H1 (cell line): ENCODE data around the gene OR2V2. TPM values are rescaled to one million over a fixed set of nuclear protein-coding genes. Genes with fewer than 3 reads are reported as not detected.

Experiments
- ASH2L ChIP-seq: fragments of 200-600, 300-600 bp; sonication (generic); IDR thresholded peaks from one replicate; pipeline ENCODE4 v1.7.1; 2017; ENCODE audit warnings: low read length
- EGR1 ChIP-seq: IDR thresholded peaks from 2 replicates; pipeline ENCODE4 v1.6.1; 2011; ENCODE audit warnings: low read depth, low read length, borderline replicate concordance
- GTF2F1 ChIP-seq: IDR thresholded peaks from 2 replicates; pipeline ENCODE4 v1.6.1; 2012; ENCODE audit warnings: low read depth, low read length, improper control_type of control experiment, borderline replicate concordance
- HDAC2 ChIP-seq, 2 experiments: fragments of 300-600 bp in 1 of 2; sonication (generic) in 1 of 2; IDR thresholded peaks; 2 replicates each; pipeline ENCODE4 v1.6.1; 2011 to 2012; ENCODE audit warnings: low read depth in 2 of 2, low read length in 2 of 2, mild to moderate bottlenecking in 2 of 2, moderate library complexity in 2 of 2, borderline replicate concordance in 1 of 2, inconsistent platforms in 1 of 2
- JUN ChIP-seq: IDR thresholded peaks from 2 replicates; pipeline ENCODE4 v1.6.1; 2011; ENCODE audit warnings: low read depth, mild to moderate bottlenecking, improper control_type of control experiment, low read length
- JUND ChIP-seq: IDR thresholded peaks from 2 replicates; pipeline ENCODE4 v1.6.1; 2011; ENCODE audit warnings: mild to moderate bottlenecking, improper control_type of control experiment, low read length
- KDM1A ChIP-seq: fragments of 200-600, 300-600 bp; sonication (generic); IDR thresholded peaks from 2 replicates; pipeline ENCODE4 v1.7.1; 2016; ENCODE audit warnings: mild to moderate bottlenecking, low read length, borderline replicate concordance
- MAFK ChIP-seq: IDR thresholded peaks from 2 replicates; pipeline ENCODE4 v1.6.1; 2012; ENCODE audit warnings: low read depth, mild to moderate bottlenecking, improper control_type of control experiment, low read length
- POLR2A ChIP-seq, 2 experiments: IDR thresholded peaks; 1 replicate in 1 of 2; 2 replicates in 1 of 2; pipeline ENCODE4 v1.6.1; 2011; ENCODE audit warnings: low read depth in 2 of 2, low read length in 2 of 2, mild to moderate bottlenecking in 2 of 2; ENCODE audit errors: control extremely low read depth in 1 of 2
- RAD21 ChIP-seq, 2 experiments: IDR thresholded peaks in 1 of 2; conservative IDR thresholded peaks in 1 of 2; 2 replicates each; pipeline ENCODE4 v1.6.1; 2011; ENCODE audit warnings: low read depth in 2 of 2, low read length in 2 of 2, improper control_type of control experiment in 1 of 2, inconsistent platforms in 1 of 2, mild to moderate bottlenecking in 1 of 2, moderate library complexity in 1 of 2
- RFX5 ChIP-seq: IDR thresholded peaks from 2 replicates; pipeline ENCODE4 v1.6.1; 2011; ENCODE audit warnings: low read depth, low read length, improper control_type of control experiment, borderline replicate concordance
- RNF2 ChIP-seq: fragments of 200-900, 300-1000 bp; sonication (generic); IDR thresholded peaks from 2 replicates; pipeline ENCODE4 v1.7.1; 2016; ENCODE audit warnings: borderline replicate concordance, low read depth, mild to moderate bottlenecking, antibody characterized with exemption, low read length; ENCODE audit not compliant: poor library complexity, severe bottlenecking; ENCODE audit errors: missing control alignments
- SIN3A ChIP-seq, 2 experiments: IDR thresholded peaks in 1 of 2; conservative IDR thresholded peaks in 1 of 2; 2 replicates each; pipeline ENCODE4 v1.6.1; 2011 to 2012; ENCODE audit warnings: low read length in 2 of 2, improper control_type of control experiment in 1 of 2, low read depth in 1 of 2, mild to moderate bottlenecking in 1 of 2
- SP1 ChIP-seq: IDR thresholded peaks from 2 replicates; pipeline ENCODE4 v1.6.1; 2011; ENCODE audit warnings: low read depth, low read length
- TAF7 ChIP-seq: optimal IDR thresholded peaks from 2 replicates; pipeline ENCODE3; 2011; ENCODE audit warnings: low read depth, mild to moderate bottlenecking, inconsistent platforms, low read length, moderate library complexity, borderline replicate concordance
- TEAD4 ChIP-seq: IDR thresholded peaks from 2 replicates; pipeline ENCODE4 v1.6.1; 2012; ENCODE audit warnings: low read depth, low read length, inconsistent platforms, mixed read lengths
- YY1 ChIP-seq: IDR thresholded peaks from 2 replicates; pipeline ENCODE4 v1.6.1; 2011; ENCODE audit warnings: low read depth, mild to moderate bottlenecking, low read length
- polyA plus RNA-seq, 7 experiments: library from polyadenylated mRNA; depleted of rRNA in 3 of 7; stranded (reverse) in 5 of 7; unstranded in 2 of 7; fragments of >200 nt in 5 of 7; fragments of 200-250 nt in 2 of 7; gene quantifications; 1 replicate in 5 of 7; 2 replicates in 1 of 7; 4 replicates in 1 of 7; pipeline versions ENCODE4 v1.2.1 to v1.2.3, GENCODE V29; 2011 to 2013; ENCODE audit warnings: missing spikeins in 2 of 7, mixed read lengths in 2 of 7
- total RNA-seq: library from RNA; stranded (reverse); fragmentation: NEBNext Ultra II Directional; extraction: Animal tissue kit (Norgen Biotek cat#: 25700); gene quantifications from 2 replicates; pipeline ENCODE4 v1.2.1, GENCODE V29; 2021
- TF ChIP-seq, protein P1 (sequence below): IDR thresholded peaks from 2 replicates; pipeline ENCODE4 v1.6.1; 2012; ENCODE audit warnings: low read length, inconsistent platforms
- TF ChIP-seq, protein P2 (sequence below): IDR thresholded peaks from 2 replicates; pipeline ENCODE4 v1.6.1; 2011; ENCODE audit warnings: low read length, improper control_type of control experiment
- TF ChIP-seq, protein P3 (sequence below): IDR thresholded peaks from 2 replicates; pipeline ENCODE4 v1.6.1; 2012; ENCODE audit warnings: inconsistent platforms

Gene OR2V2
- total and polyA plus RNA-seq, 2 of the 8 experiments (the other 6 are each of a cell fraction or from before 2014, with no cell fraction given): not detected

GRCh38 chr5:181188700-181189362, 41.4 kb downstream of the OR2V2 start (continued):
- TF ChIP-seq SP1 (no peak), JUND (no peak), POLR2A (IDR thresholded peaks at IDR 0.05; ENCODE audit: control extremely low read depth in 1 of 2, low read depth in 2 of 2, low read length in 2 of 2) (no peak), KDM1A (no peak; the same call in none of the 2 replicates), RNF2 (no peak), EGR1 (0 out of 2 replicates have a peak, but pooled peaks have one; percentile 47), SIN3A (conservative IDR thresholded peaks at IDR 0.05 in 1 of 2, IDR thresholded peaks at IDR 0.05 in 1 of 2; ENCODE audit: low read depth in 1 of 2, low read length in 2 of 2) (peak in 1 of 2 experiments; percentile 53; a peak in 1 of 4 replicates), RFX5 (no peak), JUN (no peak), ASH2L (peak; percentile 86), YY1 (no peak), GTF2F1 (no peak), TEAD4 (peak; percentile 64), TAF7 (peak; percentile 49), MAFK (peak; percentile 76; the same call in 1 of the 2 replicates), HDAC2 (IDR thresholded peaks at IDR 0.05; ENCODE audit: borderline replicate concordance in 1 of 2, low read depth in 2 of 2, low read length in 2 of 2) (0 out of 4 replicates have a peak, but pooled peaks of 1 of the 2 experiments have one; percentile 46), RAD21 (IDR thresholded peaks at IDR 0.05 in 1 of 2, conservative IDR thresholded peaks at IDR 0.05 in 1 of 2; ENCODE audit: low read depth in 2 of 2, low read length in 2 of 2) (no peak)
- TF ChIP-seq, protein P1, sequence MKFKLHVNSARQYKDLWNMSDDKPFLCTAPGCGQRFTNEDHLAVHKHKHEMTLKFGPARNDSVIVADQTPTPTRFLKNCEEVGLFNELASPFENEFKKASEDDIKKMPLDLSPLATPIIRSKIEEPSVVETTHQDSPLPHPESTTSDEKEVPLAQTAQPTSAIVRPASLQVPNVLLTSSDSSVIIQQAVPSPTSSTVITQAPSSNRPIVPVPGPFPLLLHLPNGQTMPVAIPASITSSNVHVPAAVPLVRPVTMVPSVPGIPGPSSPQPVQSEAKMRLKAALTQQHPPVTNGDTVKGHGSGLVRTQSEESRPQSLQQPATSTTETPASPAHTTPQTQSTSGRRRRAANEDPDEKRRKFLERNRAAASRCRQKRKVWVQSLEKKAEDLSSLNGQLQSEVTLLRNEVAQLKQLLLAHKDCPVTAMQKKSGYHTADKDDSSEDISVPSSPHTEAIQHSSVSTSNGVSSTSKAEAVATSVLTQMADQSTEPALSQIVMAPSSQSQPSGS: peak; percentile 86; the same call in 1 of the 2 replicates
- TF ChIP-seq, protein P2, sequence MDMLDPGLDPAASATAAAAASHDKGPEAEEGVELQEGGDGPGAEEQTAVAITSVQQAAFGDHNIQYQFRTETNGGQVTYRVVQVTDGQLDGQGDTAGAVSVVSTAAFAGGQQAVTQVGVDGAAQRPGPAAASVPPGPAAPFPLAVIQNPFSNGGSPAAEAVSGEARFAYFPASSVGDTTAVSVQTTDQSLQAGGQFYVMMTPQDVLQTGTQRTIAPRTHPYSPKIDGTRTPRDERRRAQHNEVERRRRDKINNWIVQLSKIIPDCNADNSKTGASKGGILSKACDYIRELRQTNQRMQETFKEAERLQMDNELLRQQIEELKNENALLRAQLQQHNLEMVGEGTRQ: no peak
- TF ChIP-seq, protein P3, sequence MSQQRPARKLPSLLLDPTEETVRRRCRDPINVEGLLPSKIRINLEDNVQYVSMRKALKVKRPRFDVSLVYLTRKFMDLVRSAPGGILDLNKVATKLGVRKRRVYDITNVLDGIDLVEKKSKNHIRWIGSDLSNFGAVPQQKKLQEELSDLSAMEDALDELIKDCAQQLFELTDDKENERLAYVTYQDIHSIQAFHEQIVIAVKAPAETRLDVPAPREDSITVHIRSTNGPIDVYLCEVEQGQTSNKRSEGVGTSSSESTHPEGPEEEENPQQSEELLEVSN: no peak
